Measurements from ENCODE around the gene HCN4.

DNA sequence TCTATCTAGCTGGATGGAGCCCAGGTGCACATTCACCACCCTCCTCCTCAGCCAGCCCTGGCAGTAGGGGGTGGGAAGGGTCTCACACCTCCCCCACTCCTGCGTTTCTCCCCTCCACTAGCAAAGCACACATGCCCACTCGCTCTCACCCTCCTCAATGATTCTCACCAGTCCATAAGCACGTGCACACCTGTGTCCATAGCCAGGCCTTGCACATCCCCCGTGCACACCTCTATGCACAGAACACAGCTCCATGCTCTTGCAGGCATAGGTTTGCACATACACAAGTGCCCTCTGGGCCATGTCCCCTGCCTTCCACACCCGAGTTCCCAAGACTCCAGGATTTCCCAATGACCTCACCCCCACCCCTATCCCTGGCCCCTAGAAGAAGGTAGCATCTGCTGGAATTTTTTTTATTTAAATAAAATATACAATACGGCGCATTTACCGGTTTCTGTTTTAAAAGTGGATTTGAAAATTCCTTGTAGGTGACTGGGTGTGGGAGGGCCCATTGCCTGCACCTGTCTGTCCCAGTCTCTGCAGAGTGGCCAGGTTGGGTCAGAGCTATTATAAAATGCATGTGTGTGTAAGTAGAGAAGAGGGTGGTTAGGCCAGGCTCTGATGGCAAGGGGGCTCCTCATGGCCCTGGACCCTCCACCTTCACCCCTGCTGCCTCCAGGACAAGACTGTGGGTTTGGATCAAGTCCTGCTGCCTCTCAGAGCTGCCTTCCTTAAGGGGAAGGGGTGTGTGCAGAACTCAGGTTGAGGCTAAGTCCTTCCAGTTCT is 49.1 kb downstream of the HCN4 start:
- TF ChIP-seq, protein P1, sequence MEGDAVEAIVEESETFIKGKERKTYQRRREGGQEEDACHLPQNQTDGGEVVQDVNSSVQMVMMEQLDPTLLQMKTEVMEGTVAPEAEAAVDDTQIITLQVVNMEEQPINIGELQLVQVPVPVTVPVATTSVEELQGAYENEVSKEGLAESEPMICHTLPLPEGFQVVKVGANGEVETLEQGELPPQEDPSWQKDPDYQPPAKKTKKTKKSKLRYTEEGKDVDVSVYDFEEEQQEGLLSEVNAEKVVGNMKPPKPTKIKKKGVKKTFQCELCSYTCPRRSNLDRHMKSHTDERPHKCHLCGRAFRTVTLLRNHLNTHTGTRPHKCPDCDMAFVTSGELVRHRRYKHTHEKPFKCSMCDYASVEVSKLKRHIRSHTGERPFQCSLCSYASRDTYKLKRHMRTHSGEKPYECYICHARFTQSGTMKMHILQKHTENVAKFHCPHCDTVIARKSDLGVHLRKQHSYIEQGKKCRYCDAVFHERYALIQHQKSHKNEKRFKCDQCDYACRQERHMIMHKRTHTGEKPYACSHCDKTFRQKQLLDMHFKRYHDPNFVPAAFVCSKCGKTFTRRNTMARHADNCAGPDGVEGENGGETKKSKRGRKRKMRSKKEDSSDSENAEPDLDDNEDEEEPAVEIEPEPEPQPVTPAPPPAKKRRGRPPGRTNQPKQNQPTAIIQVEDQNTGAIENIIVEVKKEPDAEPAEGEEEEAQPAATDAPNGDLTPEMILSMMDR (IDR thresholded peaks at IDR 0.05 in 8 of 11, conservative IDR thresholded peaks at IDR 0.05 in 3 of 11) = no peak
- TF ChIP-seq POLR2A (IDR thresholded peaks at IDR 0.05) = no peak

Measured in spleen (tissue), 7 donors.